Coronary artery (tissue), 2 donors: ENCODE measurements around the gene SIGMAR1.

ENCODE experiments used
- DNase-seq: peaks from one replicate; pipeline ENCODE4 v3.0.0-alpha.2; 2017; ENCODE audit warnings: low spot score
- H3K27ac ChIP-seq, 2 donors: fragments of 200-600 bp; sonication (generic); one replicate each; pipeline ENCODE4 v1.5.1; 2016 to 2019
- H3K4me3 ChIP-seq: fragments of 200-600 bp; sonication (generic); 2 replicates; pipeline ENCODE4 v1.5.1; 2016; ENCODE audit warnings: mild to moderate bottlenecking, moderate library complexity
- TF ChIP-seq, protein P1 (sequence below): fragments of 200-600 bp; sonication (generic); IDR thresholded peaks from one replicate; pipeline ENCODE4 v1.5.1; 2019; ENCODE audit warnings: antibody characterized with exemption

Gene SIGMAR1

DNA sequence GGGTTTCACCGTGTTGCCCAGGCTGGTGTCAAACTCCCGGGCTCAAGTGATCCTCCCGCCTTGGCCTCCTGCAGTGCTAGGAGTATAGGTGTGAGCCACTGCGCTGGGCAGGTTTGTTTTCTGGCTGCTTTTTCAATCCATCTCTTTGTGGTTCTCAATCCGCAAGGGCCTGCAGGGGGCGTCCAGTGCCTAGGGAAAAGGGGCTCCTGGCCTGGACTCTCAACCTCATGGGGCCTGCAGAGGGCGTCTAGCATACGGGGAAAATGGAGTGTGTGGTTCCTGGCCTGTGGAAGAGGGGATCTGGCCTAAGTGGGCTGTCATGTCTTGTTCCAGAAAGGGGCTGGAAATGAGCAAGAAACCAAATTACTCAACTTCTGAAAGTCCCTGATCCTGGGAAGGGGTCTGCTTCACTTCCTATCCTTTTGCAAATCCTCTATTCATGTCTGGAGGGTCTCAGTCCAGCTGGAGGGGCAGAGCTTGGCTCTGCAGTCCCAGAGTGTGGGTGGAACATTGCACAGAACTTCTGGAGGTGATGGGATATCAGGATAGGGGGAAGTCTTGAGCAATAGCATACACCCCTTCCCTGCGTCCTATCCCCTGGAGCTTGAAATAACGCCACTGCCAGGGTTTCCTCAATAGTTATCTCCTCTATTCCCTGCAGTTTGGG lies 37.6 kb upstream of the SIGMAR1 start:
- TF ChIP-seq, protein P1, sequence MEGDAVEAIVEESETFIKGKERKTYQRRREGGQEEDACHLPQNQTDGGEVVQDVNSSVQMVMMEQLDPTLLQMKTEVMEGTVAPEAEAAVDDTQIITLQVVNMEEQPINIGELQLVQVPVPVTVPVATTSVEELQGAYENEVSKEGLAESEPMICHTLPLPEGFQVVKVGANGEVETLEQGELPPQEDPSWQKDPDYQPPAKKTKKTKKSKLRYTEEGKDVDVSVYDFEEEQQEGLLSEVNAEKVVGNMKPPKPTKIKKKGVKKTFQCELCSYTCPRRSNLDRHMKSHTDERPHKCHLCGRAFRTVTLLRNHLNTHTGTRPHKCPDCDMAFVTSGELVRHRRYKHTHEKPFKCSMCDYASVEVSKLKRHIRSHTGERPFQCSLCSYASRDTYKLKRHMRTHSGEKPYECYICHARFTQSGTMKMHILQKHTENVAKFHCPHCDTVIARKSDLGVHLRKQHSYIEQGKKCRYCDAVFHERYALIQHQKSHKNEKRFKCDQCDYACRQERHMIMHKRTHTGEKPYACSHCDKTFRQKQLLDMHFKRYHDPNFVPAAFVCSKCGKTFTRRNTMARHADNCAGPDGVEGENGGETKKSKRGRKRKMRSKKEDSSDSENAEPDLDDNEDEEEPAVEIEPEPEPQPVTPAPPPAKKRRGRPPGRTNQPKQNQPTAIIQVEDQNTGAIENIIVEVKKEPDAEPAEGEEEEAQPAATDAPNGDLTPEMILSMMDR = peak; percentile 23
- H3K4me3 ChIP-seq = no peak overlapping the region
- DNase-seq = no peak
- H3K27ac ChIP-seq = peak overlapping the region in 1 of 2 donors; percentile 56

- no peak overlapping the region for H3K4me3 ChIP-seq
- H3K27ac ChIP-seq = no peak overlapping the region
- no peak for DNase-seq
- TF ChIP-seq, protein P1 = no peak
Observed at GRCh38 chr9:34674440-34674839, 36.9 kb upstream of the SIGMAR1 start.

GRCh38 chr9:34671307-34671706 lies 33.7 kb upstream of the SIGMAR1 start:
- no peak for DNase-seq
- H3K27ac ChIP-seq = no peak overlapping the region
- no peak overlapping the region for H3K4me3 ChIP-seq
- TF ChIP-seq, protein P1 = no peak

DNA sequence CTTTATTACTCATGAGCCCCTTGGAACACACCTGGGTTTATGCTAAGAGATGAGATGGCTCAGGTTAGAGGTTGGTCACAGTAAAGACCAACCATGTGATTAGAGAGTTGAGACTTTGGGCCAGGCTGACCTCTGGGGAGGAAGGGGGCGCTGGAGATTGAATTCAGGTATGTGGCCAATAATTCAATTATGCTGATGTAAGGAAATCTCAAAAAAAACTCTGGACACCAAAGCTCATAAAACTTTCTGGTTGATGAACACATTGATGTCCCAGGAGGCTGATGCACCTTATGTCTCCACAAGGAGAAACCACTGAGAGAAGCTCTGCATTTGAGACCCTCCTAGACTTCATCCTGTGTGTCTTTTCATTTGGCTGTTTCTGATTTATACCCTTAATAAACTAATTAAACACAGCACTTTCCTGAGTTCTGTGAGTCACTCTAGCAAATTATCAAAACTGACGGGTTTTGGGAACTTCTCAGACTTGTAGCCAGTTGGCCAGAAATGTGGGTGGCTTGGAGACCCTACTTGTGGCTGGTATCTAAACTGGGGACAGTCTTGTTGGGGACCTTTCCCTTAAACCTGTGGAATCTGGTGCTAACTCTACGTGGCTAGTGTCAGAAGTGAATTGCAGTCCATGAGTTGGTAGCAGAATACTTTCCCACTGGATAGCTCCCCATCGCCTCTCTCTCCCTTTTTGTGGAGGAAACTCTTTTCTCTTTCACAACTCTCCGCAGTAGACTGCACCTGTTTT lies 32.4 kb upstream of the SIGMAR1 start:
- TF ChIP-seq, protein P1 = no peak
- H3K27ac ChIP-seq = no peak overlapping the region
- no peak for DNase-seq
- H3K4me3 ChIP-seq = no peak overlapping the region

DNA sequence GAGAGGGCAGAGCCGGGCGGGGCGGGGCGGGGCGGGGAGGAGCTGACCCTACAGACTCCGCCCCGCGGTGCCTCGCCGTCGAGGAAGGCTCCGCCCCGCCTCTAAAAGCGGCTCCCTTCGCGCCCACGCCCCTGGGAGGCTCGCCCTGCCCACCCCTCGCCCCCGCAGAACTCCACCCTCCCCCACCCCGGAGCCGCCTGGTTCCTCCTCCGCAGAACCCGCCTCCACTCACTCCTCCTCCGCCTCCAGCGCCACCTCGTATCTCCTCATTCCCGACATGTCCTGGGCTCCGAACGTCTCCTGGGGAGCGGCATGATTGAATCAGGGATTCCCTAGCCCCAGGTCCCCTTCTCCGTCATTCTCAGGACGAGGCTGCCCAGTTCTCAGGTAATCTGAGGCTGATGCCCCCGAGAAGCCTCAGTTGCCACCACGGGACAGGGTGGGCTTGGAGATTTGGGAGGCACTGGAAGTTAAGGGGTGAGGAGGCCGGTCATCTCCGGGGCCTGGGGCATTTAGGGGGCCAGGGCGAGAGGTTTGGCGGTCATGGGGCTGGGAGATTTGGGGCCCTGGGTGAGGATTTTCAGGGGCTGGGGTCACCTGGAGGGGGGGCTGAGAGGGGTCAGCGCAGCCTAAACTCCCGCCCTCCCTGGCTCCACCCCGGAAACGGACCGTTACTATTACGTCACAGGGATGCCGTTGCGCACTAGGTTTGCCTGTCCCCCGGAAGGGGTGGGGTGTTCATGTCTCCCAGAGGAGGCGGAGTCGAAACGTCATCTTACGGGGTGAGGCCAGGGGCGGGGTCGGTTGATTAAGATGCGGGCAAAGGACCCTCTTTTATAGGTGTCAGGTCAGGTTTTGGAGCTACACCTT lies 28.0 kb upstream of the SIGMAR1 start:
- Histone ChIP-seq H3K27ac (peak overlapping the region; percentile 98 to 100), H3K4me3 (peak overlapping the region; percentile 92)
- DNase-seq = peak; percentile 96
- TF ChIP-seq, protein P1 = no peak

- DNase-seq = no peak
- Histone ChIP-seq H3K27ac (peak overlapping the region; percentile 98 to 100), H3K4me3 (peak overlapping the region; percentile 92)
- TF ChIP-seq, protein P1 = no peak
Observed at GRCh38 chr9:34665067-34665380, 27.4 kb upstream of the SIGMAR1 start.
